ENCODE data around the gene SERINC5. TPM values are rescaled to one million over a fixed set of nuclear protein-coding genes. Genes with fewer than 3 reads are reported as not detected.

The SERINC5 gene
- total RNA-seq, 1 experiment from 2014 or later, result 43.3 TPM

DNA sequence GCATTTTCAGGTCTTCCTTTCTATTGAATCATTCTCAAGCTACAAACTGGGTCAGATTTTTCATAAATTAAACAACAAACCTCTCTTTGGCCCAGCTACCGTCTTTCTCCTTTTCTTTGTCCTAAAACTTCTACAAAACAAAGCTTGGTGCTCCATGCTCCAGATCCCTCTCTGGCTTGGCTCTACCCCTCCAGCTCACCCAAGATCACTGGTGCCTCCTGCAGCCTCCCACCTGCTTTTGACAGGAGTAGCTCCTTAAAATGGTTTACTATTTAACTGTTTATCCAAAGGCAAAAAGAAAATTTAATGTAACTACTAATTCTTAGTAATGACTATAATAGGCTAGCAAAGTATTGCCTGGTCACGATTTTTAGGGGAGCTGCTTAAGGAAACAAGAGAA lies 10.7 kb upstream of the SERINC5 start:
- in situ Hi-C loops (cut with HindIII; ENCODE audit: low pct_unique_long_range_greater_than_20kb, low sequenced_read_pairs), result no loop called here
- DNase-seq (ENCODE audit: low read depth, low spot score), result no peak

DNA sequence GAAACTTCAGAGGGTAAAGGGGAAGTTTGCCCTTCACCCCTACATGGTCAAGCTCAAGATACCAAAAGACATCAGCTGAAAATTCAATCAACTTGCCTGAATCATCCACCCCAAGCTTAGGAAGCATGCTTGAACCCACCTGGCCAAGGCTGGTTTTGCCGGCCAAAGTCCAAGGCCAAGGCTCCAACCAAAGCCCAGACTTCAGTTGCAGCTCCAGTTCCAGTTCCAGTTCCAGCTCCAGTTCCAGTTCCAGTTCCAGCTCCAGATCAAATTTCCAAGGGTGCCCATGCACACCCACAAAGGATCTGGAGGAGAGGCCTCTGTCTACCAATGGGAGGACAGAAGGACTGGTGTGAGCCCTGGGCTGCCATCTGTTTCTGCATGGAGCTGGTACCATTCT lies 4.6 kb upstream of the SERINC5 start:
- in situ Hi-C loops (cut with HindIII; ENCODE audit: low pct_unique_long_range_greater_than_20kb, low sequenced_read_pairs), result no loop called here
- DNase-seq (ENCODE audit: low read depth, low spot score), result peak; percentile 38

DNA sequence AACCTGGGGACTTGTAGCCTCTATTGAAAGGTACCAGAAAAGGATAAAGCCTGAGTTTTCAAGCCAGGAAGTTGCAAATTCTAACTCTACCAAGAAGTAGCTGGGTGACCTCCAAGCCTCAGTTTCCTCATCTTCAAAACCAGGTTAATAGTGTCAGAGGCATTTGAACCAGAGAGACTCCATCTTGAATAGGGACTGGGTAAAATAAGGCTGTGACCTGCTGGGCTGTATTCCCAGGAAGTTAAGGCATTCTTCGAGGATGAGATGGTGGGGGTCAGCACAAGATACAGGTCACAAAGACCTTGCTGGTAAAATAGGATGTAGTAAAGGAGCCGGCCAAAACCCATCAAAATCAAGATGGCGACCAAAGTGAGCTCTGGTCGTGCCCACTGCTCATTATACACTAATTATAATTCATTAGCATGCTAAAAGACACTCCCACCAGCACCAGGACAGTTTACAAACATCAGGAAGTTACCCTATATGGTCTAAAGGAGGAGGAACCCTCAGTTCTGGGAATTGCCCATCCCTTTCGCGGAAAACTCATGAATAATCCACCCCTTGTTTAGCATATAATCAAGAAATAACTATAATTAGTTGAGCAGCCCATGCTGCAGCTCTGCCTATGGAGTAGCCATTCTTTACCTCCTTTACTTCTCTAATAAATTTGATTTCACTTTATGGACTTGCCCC lies 3.8 kb upstream of the SERINC5 start:
- no peak for DNase-seq (ENCODE audit: low read depth, low spot score)
- in situ Hi-C loops (cut with HindIII; ENCODE audit: low pct_unique_long_range_greater_than_20kb, low sequenced_read_pairs), result no loop called here

- peak; percentile 52 for DNase-seq (ENCODE audit: low read depth, low spot score)
Measured at GRCh38 chr5:80255431-80255810, 427 bp downstream of the SERINC5 start.

GRCh38 chr5:80254767-80255430 lies 949 bp downstream of the SERINC5 start:
- DNase-seq (ENCODE audit: low read depth, low spot score), result no peak
- in situ Hi-C loops (cut with HindIII; ENCODE audit: low pct_unique_long_range_greater_than_20kb, low sequenced_read_pairs), result no loop called here

More at GRCh38 chr5:80255431-80255810, 427 bp downstream of the SERINC5 start:
- in situ Hi-C loops (cut with HindIII; ENCODE audit: low pct_unique_long_range_greater_than_20kb, low sequenced_read_pairs), result no loop called here

GRCh38 chr5:80251636-80252035 lies 4.2 kb downstream of the SERINC5 start:
- in situ Hi-C loops (cut with HindIII; ENCODE audit: low pct_unique_long_range_greater_than_20kb, low sequenced_read_pairs), result no loop called here
- no peak for DNase-seq (ENCODE audit: low read depth, low spot score)

- DNase-seq (ENCODE audit: low read depth, low spot score), result no peak
- in situ Hi-C loops (cut with HindIII; ENCODE audit: low pct_unique_long_range_greater_than_20kb, low sequenced_read_pairs), result no loop called here
Measured at GRCh38 chr5:80250801-80251200, 5.0 kb downstream of the SERINC5 start.

DNA sequence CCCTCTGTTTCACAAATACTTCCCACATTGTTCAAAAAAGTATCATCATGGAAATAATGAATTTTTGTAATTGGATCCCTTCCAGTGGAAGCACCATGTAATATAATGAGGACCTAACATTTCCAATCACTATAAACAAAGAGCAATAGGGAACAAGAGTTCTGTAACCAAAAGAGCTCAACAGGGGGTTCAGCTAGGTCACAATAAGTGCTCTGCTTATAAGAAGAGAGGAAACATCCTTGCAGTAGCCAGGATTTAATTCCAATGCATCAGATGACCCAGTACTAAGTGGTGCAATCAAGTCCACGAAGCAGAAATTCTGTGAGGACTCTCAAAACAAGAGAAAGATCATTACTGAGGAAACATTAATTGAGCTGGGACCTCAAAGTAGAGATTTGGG lies 5.9 kb downstream of the SERINC5 start:
- DNase-seq (ENCODE audit: low read depth, low spot score), result no peak

DNA sequence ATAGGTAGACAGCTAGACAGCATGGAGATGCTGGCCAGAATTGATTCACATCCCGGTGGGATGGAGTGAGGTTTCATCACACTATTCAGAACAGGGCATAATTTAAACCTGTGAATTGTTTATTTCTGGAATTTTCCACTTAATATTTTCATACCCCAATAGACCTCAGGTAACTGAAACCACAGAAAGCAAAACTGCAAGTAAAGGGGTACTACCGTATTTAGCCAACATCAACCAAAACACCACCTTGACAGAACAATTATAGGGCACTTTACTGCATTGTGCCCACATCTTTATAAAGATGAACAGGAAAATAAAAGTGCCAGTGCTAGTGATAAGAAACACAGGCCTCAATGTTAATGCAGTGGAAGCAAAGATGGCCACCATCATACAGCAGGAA lies 7.5 kb downstream of the SERINC5 start:
- in situ Hi-C loops (cut with HindIII; ENCODE audit: low pct_unique_long_range_greater_than_20kb, low sequenced_read_pairs), result no loop called here
- DNase-seq (ENCODE audit: low read depth, low spot score), result no peak

More for the DNA sequence above, 5.9 kb downstream of the SERINC5 start:
- in situ Hi-C loops (cut with HindIII; ENCODE audit: low pct_unique_long_range_greater_than_20kb, low sequenced_read_pairs), result no loop called here

DNA sequence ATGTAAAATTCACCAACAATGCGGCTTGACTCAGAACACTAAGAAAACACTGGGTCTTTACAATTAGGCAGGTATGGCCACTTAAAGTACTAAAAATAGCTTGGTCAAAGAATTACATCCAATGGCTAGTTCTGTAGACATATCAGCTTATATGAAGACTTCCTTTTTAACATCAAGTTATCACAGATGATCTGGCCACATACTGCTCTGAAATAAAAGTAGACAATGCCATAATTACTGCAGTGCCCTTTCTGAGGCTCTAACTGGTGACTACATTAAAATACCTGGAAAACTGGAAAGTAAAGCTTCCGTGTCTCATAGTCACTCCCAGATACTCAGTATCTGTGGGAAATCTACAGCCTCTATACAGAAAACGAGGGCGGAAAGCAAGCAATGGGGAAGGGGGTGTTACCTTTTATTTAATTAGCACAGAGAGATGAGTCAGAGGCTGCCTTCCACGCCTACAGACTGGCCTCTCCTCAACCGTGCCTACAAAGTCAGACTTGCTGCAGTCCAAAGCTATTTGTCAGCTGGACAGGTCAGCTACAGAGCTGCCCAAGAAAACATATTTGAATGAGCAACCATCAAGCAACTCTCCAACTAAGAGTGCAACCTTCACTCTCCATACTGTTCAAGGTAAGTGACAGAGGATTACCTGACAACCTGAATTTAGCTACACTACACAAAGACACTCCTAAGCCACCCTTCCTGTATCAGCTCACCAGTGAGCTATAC lies 8.7 kb downstream of the SERINC5 start:
- in situ Hi-C loops (cut with HindIII; ENCODE audit: low pct_unique_long_range_greater_than_20kb, low sequenced_read_pairs), result no loop called here

DNA sequence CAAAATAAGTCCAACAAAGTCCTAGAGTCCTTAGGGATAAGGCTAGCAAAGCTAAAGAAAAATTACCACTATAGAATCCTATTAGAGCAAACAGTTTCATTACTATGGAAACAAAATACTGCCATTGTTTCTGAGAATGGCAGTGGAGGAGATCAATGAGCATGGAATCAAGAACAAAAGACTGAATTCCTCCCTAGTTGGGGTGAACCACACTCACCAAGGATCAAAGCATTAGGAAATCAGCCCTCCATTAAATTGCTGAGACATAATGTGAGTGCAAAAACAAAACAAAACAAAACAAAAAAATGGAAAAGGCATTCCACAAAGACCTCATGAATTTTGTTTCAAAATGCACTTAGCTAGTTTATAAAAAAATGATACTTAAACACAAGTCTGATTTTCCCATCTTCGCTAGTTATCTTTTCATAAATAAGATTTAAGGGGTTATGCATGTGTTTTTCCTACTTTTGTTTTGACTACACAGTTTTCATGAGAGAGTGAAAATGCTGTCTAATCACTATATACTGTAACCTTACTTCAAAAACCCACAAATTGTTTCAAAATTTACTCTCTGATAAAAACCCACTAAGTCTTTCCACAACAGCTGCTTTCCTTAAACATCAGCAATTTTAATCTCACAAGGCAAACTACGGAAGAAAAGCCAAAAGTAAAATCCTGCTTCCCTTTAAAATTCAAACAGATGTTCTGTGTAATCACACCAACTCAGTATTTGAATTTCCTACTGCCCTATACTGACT lies 9.7 kb downstream of the SERINC5 start:
- in situ Hi-C loops (cut with HindIII; ENCODE audit: low pct_unique_long_range_greater_than_20kb, low sequenced_read_pairs), result no loop called here
- no peak for DNase-seq (ENCODE audit: low read depth, low spot score)

More for the DNA sequence above, 8.7 kb downstream of the SERINC5 start:
- DNase-seq (ENCODE audit: low read depth, low spot score), result no peak

DNA sequence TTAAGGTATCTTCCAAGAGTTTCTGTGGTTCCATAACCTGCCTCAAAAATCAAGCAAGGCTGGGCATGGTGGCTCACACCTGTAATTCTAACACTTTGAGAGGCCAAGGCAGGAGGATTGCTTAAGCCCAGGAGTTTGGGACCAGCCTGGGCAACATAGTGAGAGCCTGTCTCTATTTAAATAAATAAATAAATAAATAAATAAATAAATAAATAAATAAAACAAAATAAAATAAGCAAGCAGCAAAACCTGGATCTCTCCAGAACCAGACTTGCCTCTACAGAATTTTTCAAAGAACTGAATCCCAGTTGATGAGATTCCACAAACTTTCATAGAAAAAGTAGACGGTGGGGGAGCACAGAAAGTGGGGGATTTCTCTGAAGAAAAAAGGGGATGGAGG lies 12.3 kb downstream of the SERINC5 start:
- no peak for DNase-seq (ENCODE audit: low read depth, low spot score)
- in situ Hi-C loops (cut with HindIII; ENCODE audit: low pct_unique_long_range_greater_than_20kb, low sequenced_read_pairs), result no loop called here

DNA sequence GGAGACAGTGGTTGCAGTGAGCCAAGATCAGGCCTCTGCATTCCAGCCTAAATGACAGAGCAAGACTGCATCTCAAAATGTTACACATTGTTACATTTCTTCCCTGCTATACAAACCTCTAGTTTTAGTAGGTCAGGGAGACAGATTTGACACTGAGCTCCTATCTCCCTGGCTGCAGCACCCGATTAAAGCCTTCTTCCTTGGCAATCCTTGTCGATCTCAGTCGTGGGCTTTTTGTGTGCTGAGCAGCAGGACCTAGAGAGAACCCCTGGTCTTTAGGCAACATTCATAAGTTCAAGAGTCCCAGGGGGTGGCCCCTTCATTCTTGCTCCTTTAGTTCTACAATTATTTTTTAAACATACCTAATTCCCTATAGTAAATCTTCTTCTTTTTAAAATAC lies 13.0 kb downstream of the SERINC5 start:
- DNase-seq (ENCODE audit: low read depth, low spot score), result no peak
- in situ Hi-C loops (cut with HindIII; ENCODE audit: low pct_unique_long_range_greater_than_20kb, low sequenced_read_pairs), result no loop called here

DNA sequence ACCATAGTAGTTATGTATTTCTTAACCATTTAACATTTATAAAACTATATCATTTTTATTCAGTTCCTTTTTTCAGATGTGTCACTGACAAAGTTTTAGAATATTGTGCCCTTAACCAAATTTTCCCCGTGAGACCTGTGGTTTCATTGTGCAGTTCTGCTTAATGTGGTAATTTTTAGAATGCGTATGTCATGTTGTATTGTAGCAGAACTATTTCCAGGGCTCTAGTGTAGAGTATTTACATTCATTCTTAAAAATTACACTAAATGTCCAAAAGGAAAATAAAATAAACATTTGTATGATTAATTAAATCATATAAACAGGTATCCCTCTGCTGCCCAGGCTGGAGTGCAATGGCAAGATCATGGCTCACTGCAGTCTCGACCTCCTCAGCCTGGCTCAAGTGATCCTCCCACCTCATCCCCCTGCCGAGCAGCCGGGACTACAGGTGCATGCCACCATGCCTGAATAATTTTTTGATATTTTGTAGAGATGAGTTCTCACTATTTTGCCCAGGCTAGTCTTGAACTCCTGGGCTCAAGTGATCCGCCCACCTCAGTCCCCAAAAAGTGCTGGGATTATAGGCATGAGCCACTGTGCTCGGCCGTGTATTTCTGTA lies 15.4 kb downstream of the SERINC5 start:
- in situ Hi-C loops (cut with HindIII; ENCODE audit: low pct_unique_long_range_greater_than_20kb, low sequenced_read_pairs), result no loop called here

DNA sequence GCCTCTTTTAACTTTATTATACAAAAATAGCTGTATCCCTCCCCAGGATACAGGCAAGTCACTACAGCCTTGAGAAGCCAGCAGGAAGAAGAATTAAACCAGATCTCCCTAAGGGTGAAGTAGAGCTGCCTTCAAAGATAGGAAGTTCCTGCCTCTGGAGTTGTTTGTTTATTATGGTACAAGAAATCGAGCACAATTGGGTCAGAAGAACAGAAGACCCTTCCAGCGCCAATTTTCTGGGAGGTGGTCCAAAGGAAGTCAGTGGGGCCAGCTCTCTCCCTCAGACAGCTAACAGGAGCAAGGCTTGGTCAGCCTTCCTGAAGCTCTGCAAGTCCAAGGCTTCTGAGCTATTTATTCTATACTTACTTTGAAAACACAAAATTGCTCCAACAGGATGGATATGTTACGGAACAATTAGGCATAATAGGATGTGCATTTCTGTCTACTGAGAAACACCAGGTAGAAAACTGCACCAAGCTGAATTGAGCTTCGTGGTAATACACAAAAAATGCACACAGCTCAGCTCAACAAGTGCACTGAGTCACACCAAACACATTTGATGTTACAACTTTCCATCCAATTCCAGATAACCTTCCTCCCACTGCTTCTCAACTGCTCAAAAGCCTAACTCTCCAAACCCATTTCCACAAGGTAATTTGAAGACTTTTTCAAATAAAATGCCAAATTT lies 16.0 kb downstream of the SERINC5 start:
- DNase-seq (ENCODE audit: low read depth, low spot score), result no peak
- in situ Hi-C loops (cut with HindIII; ENCODE audit: low pct_unique_long_range_greater_than_20kb, low sequenced_read_pairs), result no loop called here

More for the DNA sequence above, 15.4 kb downstream of the SERINC5 start:
- DNase-seq (ENCODE audit: low read depth, low spot score), result no peak

GRCh38 chr5:80238778-80239679 lies 16.8 kb downstream of the SERINC5 start:
- DNase-seq (ENCODE audit: low read depth, low spot score), result no peak
- in situ Hi-C loops (cut with HindIII; ENCODE audit: low pct_unique_long_range_greater_than_20kb, low sequenced_read_pairs), result no loop called here

All from SK-MEL-5 (cell line).